HG03066 (cell line): ENCODE results near the gene KIAA1614.
A peak's percentile ranks its signal among the peaks of the same experiment; 100 is the strongest.

Experiments used
- ATAC-seq: cut with Tn5 transposase; IDR thresholded peaks from one replicate; pipeline ENCODE4 v1.9.1; 2021; ENCODE audit warnings: low read depth; ENCODE audit not compliant: unreplicated experiment

Gene KIAA1614

DNA sequence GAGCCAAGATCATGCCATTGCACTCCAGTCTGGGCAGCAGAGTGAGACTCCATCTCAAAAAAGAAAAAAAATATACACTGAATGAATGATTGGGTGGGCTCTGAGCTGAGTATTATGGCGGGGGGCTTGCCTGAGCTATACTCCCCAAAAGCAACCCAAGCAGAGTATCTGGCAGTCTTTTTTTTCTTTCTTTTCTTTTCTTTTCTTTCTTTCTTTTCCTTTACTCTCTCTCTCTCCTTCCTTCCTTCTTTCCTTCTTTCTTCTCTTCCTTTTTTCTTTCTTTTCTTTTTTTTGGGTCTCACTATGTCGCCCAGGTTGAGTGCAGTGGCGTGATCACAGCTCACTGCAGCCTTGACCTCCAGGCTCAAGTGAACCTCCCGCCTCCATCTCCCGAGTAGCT lies 27.7 kb downstream of the KIAA1614 start:
- no peak for ATAC-seq

DNA sequence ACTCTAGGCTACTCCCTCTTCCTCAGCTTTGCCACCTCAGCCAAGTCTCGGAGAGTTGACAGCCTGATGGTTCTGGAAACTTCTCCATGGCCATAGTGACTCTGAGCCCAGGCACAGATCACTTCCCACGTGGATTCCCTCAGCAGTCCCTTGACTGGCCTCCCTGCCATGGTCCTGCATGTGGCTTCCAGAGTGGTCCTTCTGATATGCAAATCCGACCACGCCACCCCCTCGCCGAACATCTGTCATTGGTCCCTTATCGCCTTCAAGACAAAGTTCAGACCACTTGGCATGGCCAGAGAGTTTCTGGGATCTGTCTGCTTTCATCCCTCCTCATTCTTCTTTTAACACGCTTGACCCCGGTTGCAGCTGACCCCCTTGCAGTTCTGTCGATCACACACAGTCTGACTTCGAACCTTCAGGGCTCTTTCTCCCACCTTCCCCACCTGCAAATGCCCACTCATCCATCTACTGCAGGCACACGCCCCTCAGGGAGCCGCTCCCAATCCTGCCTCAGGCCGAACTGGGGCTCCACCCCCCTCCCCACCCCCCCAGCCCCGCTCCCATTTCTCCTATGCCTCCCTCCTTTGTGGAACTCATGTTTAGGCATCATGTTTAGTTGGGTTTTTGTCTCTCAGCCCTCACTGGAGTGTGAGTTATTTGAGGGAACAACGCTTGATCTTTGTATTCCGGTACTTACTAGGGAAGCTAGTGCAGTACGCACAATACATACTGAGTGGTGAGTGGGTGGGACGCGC lies 29.0 kb downstream of the KIAA1614 start:
- no peak for ATAC-seq

DNA sequence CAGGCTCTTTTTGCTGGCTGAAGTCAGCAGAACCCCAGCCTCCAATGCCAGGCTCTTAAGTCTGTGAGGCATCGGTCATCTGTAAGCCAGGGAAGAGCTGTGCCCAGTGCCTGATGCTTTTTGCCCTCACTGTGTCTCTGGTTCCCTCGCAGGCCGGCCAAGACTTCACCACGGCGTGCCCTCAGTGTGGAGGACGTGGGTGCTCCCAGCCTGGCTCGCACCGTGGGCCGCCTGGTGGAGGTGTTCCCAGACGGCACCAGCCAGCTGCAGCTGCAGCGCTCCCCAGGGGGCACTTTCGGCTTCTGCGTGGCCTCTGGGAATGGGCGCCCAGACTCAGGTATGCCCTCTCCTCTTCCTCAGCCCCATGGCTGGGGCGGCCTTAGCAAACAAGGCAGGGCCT lies 32.5 kb downstream of the KIAA1614 start:
- ATAC-seq, result no peak

DNA sequence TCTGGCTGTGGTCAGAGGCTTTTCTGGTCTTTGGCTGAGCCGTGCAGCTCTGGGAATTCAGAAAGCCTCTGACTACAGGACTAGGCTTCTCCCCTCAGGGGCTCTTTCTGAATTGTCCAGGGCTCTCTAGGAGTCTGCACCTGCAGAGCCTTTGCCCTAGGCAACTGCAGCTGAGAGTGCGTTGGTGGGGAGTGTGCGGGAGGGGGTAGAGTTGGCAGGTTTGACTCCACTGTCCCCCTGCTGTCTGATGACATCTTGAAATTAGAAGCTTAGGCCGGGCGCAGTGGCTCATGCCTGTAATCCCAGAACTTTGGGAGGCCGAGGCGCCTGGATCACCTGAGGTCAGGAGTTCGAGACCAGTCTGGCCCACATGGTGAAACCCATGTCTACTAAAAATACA lies 32.9 kb downstream of the KIAA1614 start:
- no peak for ATAC-seq

DNA sequence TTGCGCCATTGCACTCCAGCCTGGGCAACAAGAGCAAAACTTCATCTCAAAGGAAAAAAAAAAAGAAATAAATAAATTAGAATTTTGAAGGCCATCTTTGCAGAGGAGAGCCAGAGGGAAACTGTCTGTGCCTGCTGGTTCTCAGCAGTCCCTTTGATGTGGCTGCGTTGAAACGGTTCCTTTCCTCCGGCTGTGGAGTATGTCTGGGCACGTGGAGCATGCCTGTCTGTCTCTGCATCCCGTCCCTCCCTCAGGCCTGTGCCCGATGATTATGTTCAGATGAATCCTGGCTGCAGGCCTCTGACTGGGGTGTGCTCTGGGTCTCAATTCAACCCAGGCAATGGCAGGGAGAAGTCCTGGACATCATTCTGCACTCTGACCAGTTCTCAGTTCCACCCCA lies 33.4 kb downstream of the KIAA1614 start:
- no peak for ATAC-seq

DNA sequence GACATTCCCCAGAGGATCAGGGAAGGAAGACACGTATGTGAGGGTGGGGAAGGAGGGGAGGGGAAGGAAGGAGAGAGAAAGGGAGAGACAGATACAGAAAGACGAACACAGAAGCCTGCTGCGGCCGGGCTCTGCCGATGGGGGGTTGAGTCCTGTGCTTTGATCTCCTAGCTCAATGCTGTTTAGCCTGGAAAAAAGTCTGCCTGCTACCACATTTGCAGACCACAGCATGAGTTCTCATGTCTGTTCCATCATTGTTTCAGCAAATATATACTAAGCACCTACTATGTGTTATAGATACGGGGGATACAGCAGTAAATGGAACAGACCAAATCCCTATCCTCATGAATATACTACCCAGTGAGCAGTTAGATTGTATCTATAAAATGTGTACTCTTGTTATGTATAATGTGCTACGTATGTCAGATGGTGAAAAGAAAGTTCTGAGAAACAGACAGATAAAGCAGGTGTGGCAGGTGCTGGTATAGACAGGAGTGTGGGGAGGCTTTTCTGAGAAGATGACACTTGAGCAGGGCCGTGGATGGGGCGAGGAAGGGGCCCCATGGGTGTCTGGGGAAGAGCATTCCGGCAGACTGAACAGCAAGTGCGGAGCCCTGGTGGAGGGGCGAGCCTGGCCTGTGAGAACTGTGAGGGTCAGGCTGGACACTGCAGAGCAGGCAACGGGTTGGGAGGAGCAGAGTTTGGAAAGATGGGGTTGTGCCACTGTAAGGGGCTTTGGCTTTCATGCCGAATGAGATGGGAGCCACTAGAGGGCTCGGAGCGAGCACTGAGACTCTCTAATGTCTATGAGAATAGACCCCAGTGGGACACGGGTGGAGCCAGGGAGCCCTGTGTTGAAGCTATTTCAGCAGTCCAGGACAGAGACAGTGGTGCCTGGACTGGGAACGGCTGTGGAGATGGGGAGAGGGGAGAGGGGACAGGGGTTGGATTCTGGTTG lies 34.1 kb downstream of the KIAA1614 start:
- ATAC-seq, result no peak

DNA sequence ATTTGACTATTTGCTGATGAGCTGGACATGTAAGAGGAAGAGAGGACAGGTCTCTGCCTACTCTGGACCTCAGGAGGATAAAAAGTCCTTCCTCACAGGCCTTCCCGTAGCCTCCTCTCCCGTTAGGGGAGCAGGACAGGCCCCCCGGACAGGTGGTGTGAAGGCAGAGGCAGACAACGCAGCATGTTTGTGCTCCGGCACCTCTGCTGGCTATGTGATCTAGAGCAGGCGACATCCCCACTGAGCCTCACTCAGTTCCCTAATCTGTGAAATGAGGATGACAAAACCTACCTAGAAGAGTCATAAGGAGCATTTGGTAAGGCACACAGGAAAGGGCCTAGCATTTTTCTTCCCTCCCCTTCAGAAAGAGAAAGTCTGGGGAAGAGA lies 34.8 kb downstream of the KIAA1614 start:
- no peak for ATAC-seq

DNA sequence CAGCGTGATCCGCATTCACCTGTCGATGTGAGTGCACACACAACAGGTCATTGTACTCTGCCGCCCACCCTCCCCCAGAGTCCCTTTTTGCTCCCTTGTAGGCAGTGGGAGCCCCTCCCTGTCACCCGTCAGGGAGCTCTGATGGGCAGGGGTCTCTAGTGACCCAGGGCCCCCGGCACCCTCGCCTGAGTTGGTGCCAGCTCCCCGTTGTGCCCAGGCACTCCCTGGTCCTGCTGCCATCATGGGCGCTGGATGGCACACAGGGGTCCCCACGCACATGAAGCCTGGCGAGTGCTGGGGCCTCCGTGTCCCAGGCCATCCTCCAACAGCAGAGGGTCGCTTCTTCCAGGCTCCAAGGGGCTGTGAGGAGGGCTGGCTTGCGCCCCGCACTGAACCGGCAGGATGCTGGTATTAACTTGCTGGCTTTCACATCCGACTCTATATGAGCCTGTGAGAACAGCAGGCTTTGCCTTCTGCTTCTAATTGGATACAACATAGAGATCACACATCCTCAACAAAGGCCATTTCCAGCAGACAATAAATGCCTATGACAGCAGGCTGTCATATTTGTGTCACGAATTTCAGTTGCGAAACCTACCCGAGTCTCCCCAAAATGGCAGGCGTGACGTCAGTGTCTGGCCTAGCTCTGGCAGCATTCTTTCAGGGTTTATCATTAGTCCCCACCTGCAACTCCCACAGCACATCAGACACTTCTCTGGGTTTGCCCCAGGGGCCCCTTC lies 35.4 kb downstream of the KIAA1614 start:
- no peak for ATAC-seq

DNA sequence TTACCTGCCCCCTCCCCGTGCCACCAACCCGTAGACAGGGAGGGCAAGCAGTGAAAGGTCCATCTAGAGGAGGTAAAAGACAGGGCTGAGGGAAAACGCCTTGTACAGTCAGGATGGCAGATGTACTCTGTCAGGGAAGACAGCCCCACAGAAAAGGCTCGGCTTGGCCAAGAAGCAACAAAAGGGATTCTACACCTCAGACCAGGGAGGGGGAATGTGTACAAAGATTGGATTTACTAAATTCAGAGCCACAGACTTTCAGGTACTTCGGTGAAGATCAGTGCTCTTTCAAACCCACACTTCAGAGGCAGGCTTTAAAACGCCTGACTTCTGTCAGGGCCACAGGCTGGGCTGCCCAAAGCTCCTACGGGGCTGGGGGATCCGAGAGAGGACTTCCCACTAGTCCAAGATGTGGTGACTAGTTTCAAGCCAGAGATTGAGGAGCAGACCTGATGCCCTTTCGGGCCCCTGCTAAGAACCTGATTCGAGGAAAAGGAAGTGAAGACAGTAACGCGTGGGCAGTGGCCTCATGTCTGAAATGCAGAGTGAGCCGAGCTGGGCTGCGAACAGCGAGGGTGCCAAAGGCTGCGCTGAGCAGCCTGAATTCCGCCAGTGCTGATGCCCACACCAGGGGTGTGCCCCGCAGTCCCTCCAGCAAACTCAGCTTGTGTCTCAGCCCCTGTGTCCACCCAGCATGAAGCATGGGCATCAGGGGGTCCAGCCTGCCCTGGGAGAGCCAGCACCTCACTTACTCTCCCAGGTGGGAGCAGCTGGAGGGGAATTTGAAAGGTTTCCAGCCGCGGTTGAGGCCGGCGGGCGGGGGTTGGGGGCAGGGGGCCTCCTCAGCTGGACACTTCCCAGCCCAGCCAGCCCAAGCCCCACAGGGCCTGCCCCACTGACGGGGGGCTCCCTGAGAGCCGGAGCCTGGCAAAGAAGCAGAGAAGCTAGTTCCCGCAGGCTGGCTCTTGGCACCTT lies 36.2 kb downstream of the KIAA1614 start:
- ATAC-seq, result no peak

DNA sequence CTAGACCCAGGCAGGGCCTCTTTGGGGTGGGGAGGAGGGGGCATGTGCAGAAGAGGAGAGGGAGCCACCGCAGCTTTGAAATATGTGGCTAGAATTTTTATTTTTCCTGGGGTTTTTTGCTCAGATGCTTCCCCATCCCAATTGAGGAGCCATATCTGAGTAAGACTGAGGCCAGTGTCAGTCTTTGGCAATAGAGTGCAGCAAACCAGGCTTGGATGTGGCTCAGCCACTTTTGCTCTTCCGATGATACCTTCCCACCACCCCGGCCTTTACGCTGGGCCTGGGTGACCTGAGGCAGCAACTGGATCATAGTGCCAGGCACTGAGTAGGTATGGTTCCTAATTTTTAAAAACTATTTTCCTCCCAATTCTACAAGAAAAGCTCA lies 36.9 kb downstream of the KIAA1614 start:
- no peak for ATAC-seq

DNA sequence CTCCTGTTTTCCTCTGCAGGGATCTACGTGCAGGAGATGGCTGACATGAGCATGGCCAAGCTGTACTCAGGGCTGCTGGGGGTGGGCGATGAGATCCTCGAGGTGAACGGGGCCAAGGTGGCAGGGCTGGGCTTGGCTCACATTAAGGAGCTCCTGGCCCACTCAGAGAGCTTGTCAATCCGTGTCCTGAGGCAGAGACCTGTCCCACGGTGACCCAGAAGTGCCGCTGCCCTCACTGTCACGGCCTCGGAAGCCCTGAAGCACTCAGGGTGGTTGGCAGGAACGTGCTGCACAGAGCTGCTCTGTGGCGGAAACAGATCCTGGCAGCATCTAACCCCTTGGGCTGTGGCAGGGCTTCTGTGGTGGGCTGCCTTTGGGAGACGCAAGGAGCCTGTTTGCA lies 37.6 kb downstream of the KIAA1614 start:
- no peak for ATAC-seq

DNA sequence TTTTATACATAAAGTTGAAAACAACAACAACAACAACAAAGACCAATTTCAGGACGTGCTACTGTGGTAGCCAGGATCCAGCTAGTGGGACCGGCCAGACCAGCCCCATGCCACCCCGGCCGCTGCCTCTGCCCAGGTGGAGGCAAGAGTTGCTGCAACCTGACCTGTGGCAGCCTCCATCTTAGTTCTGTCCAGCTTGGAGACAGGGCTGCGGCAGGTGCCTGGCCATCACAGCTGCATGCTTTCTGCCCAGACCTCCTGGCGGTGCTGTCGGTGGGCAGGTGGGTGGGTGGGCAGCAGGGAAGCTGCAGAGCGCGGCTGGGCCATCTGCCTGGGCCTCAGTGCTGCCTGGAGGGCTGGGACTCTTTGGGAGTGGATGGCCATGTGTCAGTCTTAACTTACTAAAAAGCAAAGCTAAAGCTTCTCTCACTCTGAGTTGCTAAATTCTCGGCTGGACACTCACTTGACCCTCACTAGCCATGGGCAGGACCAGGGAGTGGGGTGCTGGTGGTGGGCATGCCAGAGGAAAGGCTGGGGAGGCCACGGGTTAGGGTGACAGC lies 38.6 kb downstream of the KIAA1614 start:
- ATAC-seq, result no peak

DNA sequence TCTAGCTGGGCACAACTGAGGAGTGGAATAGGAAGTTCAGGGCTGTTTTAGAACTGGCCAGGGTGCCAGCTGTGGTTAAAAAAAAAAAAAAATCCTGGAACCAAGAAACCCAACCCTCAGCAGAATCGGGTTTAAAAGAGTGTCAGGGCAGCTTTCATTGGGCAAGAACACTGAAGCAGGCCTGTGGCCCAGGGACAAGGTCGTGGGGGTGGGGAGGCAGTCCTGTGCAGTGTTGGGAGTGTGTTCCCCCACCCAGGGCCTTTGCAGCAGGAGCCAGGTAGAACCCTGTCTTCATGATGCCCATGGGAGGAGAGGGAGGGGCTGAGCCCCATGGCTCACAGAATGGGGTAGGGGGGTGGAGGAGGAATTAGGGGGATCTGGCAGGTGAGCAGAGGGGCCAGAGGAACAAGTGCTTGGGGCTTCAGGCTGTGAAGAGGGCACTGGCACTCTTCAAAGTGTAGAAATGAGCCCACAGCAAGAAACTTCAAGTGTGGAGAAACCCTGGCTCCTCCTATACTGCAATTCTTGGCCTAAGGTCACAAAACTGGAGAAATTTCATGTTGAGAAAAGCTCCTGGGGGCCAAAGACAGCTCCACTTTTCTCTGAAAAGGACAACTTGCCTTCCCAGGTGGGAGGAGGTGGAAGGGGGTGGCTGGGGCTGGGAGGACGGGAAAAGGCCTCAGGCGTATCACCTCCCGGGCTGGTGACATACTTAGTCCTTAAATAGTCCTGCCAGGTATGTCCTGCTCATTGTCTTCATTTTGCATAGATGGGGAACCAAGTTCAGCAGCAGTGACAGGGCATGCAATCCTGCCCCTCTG lies 39.3 kb downstream of the KIAA1614 start:
- no peak for ATAC-seq

DNA sequence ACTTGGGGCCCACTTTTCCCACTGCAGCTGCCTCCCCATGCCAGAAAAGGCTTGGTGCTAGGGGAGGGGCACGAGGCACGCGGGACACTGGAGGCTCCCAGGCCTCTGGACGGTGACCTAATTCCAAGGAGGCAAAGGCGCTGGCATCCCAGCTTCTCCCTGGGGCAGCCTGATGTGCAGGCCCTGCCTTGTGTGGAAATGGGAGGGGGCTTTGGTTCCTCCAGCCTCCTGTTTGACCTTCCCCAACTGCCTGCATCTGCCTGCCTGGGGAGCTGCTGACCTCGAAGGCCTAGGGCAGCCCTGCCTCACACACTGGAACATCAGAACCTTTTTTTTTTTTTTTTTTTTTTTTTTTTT lies 39.9 kb downstream of the KIAA1614 start:
- ATAC-seq, result no peak

DNA sequence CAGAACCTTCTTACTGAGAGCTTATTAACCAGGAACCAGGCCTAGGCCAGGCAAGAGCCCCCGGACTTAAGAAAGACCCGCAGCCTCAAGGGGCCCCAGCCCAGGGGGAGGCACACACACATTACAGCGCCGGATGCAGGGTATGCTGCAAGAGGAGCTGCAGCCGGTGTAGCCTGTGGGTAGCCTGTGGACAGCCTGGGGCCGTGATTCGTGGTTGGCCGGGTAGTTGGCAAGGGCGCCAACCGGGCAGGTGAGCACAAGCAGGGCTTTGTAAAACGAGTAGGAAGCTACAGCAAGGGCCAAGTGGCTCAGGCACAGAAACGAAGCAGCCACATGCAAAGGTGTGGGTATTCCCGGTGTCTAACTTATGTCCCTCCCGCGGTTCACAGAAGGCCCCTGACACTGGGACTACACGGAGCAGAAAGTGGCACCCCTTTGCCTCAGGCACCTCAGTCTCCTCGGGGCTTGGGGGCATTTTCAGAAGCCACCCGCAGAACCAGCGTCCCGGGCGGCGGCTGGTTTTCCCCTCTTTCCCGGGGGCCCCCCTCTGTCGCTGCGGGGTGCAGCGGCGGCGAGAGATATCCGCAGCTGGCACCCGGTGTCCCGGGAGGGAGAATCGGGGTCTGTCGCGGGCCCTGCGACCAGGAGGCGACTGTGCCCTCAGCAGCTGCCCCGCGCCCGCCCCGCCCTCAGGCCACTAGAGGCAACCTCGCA lies 40.8 kb downstream of the KIAA1614 start:
- ATAC-seq, result peak; percentile 33

DNA sequence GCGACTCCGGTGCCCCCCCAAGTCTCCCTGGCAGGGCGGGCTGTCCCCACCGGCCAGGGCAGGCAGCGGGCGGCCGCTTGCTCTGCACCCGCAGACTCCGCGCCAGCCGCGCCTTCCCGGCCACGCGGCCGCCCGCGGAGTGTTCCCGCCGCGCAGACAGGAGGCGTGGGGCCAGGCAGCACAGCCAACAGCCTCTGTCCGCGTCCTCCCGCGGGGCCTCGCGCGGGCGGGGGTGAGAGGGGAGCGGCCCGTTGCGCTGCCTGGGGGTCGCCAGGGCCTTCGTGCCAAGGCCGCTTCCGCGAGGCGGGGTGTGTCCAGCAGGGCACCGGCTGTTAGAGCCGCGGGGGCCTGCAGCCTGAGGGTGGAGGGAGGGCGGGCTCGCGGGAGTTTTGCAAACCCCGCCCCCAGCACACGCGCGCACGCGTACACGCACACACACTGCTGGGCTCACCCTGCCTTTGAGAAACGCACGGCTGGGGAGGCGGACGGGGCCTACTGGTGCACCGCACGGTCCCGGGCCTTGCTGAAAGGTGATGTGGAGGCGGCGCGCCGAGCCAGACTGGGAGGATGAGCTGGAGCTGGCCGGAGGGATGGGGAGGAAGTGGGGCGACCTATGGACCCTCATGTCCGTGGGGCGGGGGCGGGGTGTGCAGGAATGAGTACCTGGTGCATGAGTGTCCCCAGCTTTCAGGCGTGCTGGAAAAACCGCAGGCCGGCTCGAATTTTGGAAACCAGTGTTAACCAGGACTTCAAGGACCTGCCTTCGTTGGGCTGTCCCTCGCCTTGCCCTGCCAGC lies 41.5 kb downstream of the KIAA1614 start:
- ATAC-seq, result peak; percentile 77

DNA sequence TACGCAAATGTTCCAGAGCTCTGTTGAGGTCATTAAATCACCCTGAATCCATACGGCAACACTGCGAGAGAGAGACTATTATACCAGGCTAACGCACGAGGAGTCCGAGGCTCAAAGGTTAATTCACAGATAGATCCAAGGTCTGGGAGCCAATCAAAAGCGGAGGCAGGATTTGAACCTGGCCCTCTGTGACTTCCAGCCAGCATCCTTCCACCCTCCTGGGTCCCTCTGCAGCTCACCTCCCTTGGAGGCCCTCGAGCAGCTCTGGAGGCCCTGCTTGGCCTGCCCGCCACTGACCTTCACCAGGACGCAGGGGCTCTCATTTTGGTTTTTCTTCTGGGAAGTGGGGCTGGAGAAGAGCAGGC lies 42.1 kb downstream of the KIAA1614 start:
- ATAC-seq, result no peak
